GM23338 (cell line): ENCODE measurements around the gene FIG4. TPM values are rescaled to one million over a fixed set of nuclear protein-coding genes. Genes with fewer than 3 reads are reported as not detected.

Experiments
- ATAC-seq: fragments of 200-7000 bp; cut with Tn5 transposase; 3 replicates; pipeline ENCODE4 v1.9.1; 2020
- DNase-seq: peaks from one replicate; pipeline ENCODE4 v3.0.0-alpha.2; 2015; ENCODE audit warnings: low spot score
- H2AFZ ChIP-seq: fragments of 200-600 bp; sonication (generic); 2 replicates; pipeline ENCODE4 v1.8.0; 2016; ENCODE audit warnings: antibody characterized with exemption, mild to moderate bottlenecking, moderate library complexity
- H3F3A ChIP-seq: fragments of 200-600 bp; sonication (generic); replicated peaks from 2 replicates; pipeline ENCODE4 v1.8.0; 2017; ENCODE audit warnings: antibody characterized with exemption, mixed run types, low read depth
- H3K27ac ChIP-seq: fragments of 200-600 bp; sonication (generic); 2 replicates; pipeline ENCODE4 v1.6.1; 2016; ENCODE audit warnings: low read depth
- H3K27me3 ChIP-seq: fragments of 200-600 bp; sonication (generic); 2 replicates; pipeline ENCODE4 v1.8.0; 2016; ENCODE audit warnings: mild to moderate bottlenecking, mixed run types, moderate library complexity; ENCODE audit not compliant: insufficient read depth
- H3K36me3 ChIP-seq: fragments of 200-600 bp; sonication (generic); 2 replicates; pipeline ENCODE4 v1.8.0; 2016; ENCODE audit warnings: mild to moderate bottlenecking; ENCODE audit not compliant: insufficient read depth
- H3K4me1 ChIP-seq: fragments of 200-600 bp; sonication (generic); 2 replicates; pipeline ENCODE4 v1.8.0; 2016; ENCODE audit warnings: mild to moderate bottlenecking, moderate library complexity; ENCODE audit not compliant: insufficient read depth
- H3K4me2 ChIP-seq: fragments of 200-600 bp; sonication (generic); 2 replicates; pipeline ENCODE4 v1.7.1; 2017; ENCODE audit warnings: mixed run types
- H3K4me3 ChIP-seq: fragments of 200-600 bp; sonication (generic); 2 replicates; pipeline ENCODE4 v1.6.1; 2016; ENCODE audit warnings: mixed run types
- H3K79me2 ChIP-seq: fragments of 200-600 bp; sonication (generic); replicated peaks from 2 replicates; pipeline ENCODE4 v1.8.0; 2017; ENCODE audit warnings: mild to moderate bottlenecking; ENCODE audit not compliant: insufficient read depth
- H3K9me2 ChIP-seq: fragments of 200-600 bp; sonication (generic); 2 replicates; pipeline ENCODE4 v1.8.0; 2017; ENCODE audit not compliant: insufficient read depth
- H4K20me1 ChIP-seq: fragments of 200-600 bp; sonication (generic); replicated peaks from 2 replicates; pipeline ENCODE4 v1.8.0; 2017; ENCODE audit warnings: mild to moderate bottlenecking; ENCODE audit not compliant: insufficient read depth
- H3K27ac Mint-ChIP-seq: 2 replicates; pipeline ENCODE4 v1.8.0; 2020; ENCODE audit warnings: inconsistent platforms, mild to moderate bottlenecking, moderate library complexity, mixed read lengths
- H3K27me3 Mint-ChIP-seq: 3 replicates; pipeline ENCODE4 v1.8.0; 2022; ENCODE audit warnings: low read depth, mild to moderate bottlenecking, moderate library complexity, mixed read lengths, inconsistent platforms; ENCODE audit not compliant: insufficient read depth, poor library complexity
- H3K36me3 Mint-ChIP-seq: 3 replicates; pipeline ENCODE4 v1.8.0; 2021; ENCODE audit warnings: low read depth, mild to moderate bottlenecking, inconsistent platforms, moderate library complexity, mixed read lengths
- H3K4me1 Mint-ChIP-seq: 3 replicates; pipeline ENCODE4 v1.8.0; 2020; ENCODE audit warnings: mild to moderate bottlenecking, inconsistent platforms, mixed read lengths
- H3K4me3 Mint-ChIP-seq: 3 replicates; pipeline ENCODE4 v1.8.0; 2021; ENCODE audit warnings: moderate library complexity, mild to moderate bottlenecking, inconsistent platforms, mixed read lengths
- H3K9me3 Mint-ChIP-seq: 3 replicates; pipeline ENCODE4 v1.8.0; 2020; ENCODE audit warnings: moderate library complexity, mild to moderate bottlenecking, inconsistent platforms, mixed read lengths
- CREB1 ChIP-seq: fragments of 250-450 bp; sonication (Bioruptor Pico); IDR thresholded peaks from 2 replicates; pipeline ENCODE4 v1.5.0; 2020; ENCODE audit warnings: low read depth, mild to moderate bottlenecking, moderate library complexity
- POLR2AphosphoS5 ChIP-seq: IDR thresholded peaks from 2 replicates; pipeline ENCODE4 v1.6.1; 2016; ENCODE audit warnings: antibody characterized with exemption, low read depth
- ZNF462 ChIP-seq: fragments of 250-450 bp; sonication (Bioruptor Pico); IDR thresholded peaks from 2 replicates; pipeline ENCODE4 v1.5.0; 2020; ENCODE audit warnings: mild to moderate bottlenecking, moderate library complexity
- long read RNA-seq: library from polyadenylated mRNA; unstranded; transcript quantifications from one replicate; pipeline ENCODE4 v2.0.0, GENCODE V29; 2020; ENCODE audit not compliant: unreplicated experiment
- polyA plus RNA-seq: library from polyadenylated mRNA; unstranded; fragments of >200 nt; fragmentation: Nextera tagmentation; extraction: Ambion mirVana; gene quantifications from 2 replicates; pipeline ENCODE4 v1.2.1, GENCODE V29; 2016
- total RNA-seq: library from RNA; depleted of rRNA; stranded (reverse); fragments of >200 nt; shearing (Covaris generic); gene quantifications from 2 replicates; pipeline ENCODE4 v1.2.3, GENCODE V29; 2014; rRNA removed
- TF ChIP-seq, protein P1 (sequence below), 2 experiments: fragments of 200-600 bp in 1 of 2; sonication (generic) in 1 of 2; conservative IDR thresholded peaks; 2 replicates each; pipeline versions ENCODE4 v1.5.1 to v1.6.1; 2016 to 2017; ENCODE audit warnings: antibody characterized with exemption in 2 of 2, low read depth in 2 of 2, mild to moderate bottlenecking in 2 of 2, moderate library complexity in 1 of 2
- TF ChIP-seq, protein P2 (sequence below): IDR thresholded peaks from 2 replicates; pipeline ENCODE4 v1.6.1; 2016; ENCODE audit warnings: antibody characterized with exemption

The FIG4 gene
- total RNA-seq (12.7 and 16.9 TPM in 2 replicates), polyA plus RNA-seq (6.7 and 7.0 TPM in 2 replicates)
- long read RNA-seq, partial matches to known transcripts, result 3 of 6 reads
- long read RNA-seq, other reads (novel, unspliced or antisense), result 0 of 6 reads

DNA sequence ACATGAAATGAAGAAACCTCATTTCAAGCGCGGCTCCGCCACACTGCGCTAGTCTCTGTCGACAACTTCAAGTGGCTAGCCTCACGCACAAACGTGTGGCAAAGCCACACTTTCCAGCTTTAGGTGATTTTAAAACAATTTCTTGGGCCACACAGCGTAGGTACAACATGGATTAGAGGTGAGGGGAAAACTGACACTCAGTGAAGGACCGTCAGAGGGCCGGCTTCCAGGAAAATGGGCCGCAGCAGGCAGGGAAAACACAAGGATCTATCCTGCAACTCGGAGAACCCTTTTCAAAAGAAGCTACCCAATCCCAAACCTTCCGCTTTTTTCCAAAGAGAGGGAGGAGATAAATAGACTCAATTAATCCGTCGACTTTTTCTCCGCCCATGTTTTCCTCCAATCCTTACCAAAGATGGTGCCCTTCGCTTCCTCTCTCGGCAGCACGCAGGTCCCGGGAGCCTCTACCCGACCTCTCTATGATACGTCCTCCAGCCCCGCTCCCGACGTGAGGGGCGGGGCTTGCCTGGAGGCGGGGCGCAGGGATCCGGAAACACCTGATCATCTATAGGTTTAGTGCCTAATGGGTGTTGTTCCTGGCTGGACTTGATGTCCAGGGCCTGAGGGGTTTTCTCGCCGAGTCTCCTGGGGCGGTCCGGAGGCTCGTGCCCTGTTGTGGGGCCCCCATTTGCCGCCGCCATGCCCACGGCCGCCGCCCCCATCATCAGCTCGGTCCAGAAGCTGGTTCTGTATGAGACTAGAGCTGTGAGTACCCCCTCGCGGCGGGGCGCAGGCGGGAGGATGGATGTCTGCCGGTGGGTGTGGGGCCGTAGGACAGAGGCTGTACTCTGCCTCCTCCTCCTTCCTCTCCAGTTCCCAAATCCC, at the start of gene FIG4, which contains the start of gene AK9:
Gene FIG4 (plus strand): TSS at position 560 of the 885 bp plus-strand sequence. CDS start 140 bp downstream, at position 700.
Gene AK9 (minus strand): TSS at position 466 of the 885 bp plus-strand sequence. CDS start 15,457 bp downstream, outside the sequence.
- Histone ChIP-seq H3K79me2 (peaks cover 31% of the 10 kb centered on the region), H3K36me3 (no peaks in the 10 kb centered on the region; the same call in 1 of the 2 replicates), H2AFZ (peak within 1 kb of the TSS; percentile 99), H3K4me2 (peak within 1 kb of the TSS; percentile 96), H3K4me1 (peaks cover 3% of the 10 kb centered on the region; the same call in 1 of the 2 replicates), H3F3A (0 out of 2 replicates have a peak, but pooled peaks cover 3% of the 10 kb centered on the region), H4K20me1 (no peaks in the 10 kb centered on the region), H3K4me3 (peak within 1 kb of the TSS; percentile 84), H3K27me3 (no peaks in the 10 kb centered on the region), H3K9me2 (no peaks in the 10 kb centered on the region), H3K27ac (peak within 1 kb of the TSS; percentile 96)
- H3K4me1 Mint-ChIP-seq, result peaks cover 17% of the 10 kb centered on the region
- H3K27me3 Mint-ChIP-seq, result peaks cover 4% of the 10 kb centered on the region
- H3K36me3 Mint-ChIP-seq, result peaks cover 8% of the 10 kb centered on the region
- ATAC-seq (peak; percentile 95), DNase-seq (peak; percentile 98)
- H3K27ac Mint-ChIP-seq, result peak within 1 kb of the TSS; percentile 97
- peak within 1 kb of the TSS; percentile 89 for H3K4me3 Mint-ChIP-seq
- peak; percentile 86 for TF ChIP-seq POLR2AphosphoS5
- no peak for TF ChIP-seq ZNF462 (CRISPR knock-in tag)
- TF ChIP-seq, protein P1, sequence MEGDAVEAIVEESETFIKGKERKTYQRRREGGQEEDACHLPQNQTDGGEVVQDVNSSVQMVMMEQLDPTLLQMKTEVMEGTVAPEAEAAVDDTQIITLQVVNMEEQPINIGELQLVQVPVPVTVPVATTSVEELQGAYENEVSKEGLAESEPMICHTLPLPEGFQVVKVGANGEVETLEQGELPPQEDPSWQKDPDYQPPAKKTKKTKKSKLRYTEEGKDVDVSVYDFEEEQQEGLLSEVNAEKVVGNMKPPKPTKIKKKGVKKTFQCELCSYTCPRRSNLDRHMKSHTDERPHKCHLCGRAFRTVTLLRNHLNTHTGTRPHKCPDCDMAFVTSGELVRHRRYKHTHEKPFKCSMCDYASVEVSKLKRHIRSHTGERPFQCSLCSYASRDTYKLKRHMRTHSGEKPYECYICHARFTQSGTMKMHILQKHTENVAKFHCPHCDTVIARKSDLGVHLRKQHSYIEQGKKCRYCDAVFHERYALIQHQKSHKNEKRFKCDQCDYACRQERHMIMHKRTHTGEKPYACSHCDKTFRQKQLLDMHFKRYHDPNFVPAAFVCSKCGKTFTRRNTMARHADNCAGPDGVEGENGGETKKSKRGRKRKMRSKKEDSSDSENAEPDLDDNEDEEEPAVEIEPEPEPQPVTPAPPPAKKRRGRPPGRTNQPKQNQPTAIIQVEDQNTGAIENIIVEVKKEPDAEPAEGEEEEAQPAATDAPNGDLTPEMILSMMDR (conservative IDR thresholded peaks at IDR 0.05; ENCODE audit: low read depth in 2 of 2), result peak; percentile 21 to 45; a peak in 3 of 4 replicates
- TF ChIP-seq CREB1 (CRISPR knock-in tag), result peak; percentile 72
- TF ChIP-seq, protein P2, sequence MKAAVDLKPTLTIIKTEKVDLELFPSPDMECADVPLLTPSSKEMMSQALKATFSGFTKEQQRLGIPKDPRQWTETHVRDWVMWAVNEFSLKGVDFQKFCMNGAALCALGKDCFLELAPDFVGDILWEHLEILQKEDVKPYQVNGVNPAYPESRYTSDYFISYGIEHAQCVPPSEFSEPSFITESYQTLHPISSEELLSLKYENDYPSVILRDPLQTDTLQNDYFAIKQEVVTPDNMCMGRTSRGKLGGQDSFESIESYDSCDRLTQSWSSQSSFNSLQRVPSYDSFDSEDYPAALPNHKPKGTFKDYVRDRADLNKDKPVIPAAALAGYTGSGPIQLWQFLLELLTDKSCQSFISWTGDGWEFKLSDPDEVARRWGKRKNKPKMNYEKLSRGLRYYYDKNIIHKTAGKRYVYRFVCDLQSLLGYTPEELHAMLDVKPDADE, result peak; percentile 78
- H3K9me3 Mint-ChIP-seq, result peaks cover under 1% of the 10 kb centered on the region; the same call in 1 of the 3 replicates
